Activated CD4-positive, alpha-beta T cell treated with anti-CD3 and anti-CD28 coated beads, Interleukin-2, amount 50 U/mL, for 16 hours (primary cell): ENCODE results near the gene DDX52.
"Not testable (repeated sequence)": the region's sequence is repeated elsewhere in the genome, so short reads cannot be mapped to it uniquely, and the experiment has no call there.

Experiments
- DNase-seq: peaks from one replicate; pipeline ENCODE4 v3.0.0-alpha.2; 2020

Gene DDX52

DNA sequence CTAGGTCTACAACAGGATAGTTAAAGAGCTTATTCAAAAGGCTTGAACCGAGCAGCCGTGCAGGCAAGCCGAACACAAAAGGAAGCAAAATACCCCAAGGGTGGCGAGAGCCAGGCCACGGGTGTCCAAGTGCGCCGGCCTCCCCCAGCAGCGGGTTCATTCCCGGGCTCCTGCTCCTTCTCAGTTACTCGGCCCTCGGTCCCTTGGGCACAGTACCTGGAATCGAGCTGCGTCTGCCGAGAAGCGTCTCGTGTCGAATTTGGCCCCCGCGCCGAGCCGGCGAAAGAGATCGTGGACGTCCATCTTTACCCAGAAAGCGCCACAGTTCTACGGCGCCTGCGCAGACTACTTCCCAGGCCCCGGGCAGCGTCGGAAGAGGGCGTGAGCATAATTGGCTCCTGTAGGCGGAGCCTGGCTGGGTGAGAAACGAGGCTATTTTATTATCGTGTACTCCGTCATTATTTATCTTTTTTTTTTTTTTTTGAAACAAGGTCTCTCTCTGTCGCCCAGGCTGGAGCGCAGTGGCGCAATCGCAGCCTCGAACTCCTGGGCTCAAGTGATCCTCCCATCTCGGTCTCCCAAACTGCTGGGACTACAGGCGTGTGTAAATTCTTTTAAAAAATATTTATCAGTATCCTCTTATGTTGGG, at the start of gene DDX52:
Gene DDX52, minus strand, starts transcription at position 329 of the 649 bp plus-strand sequence. Its CDS starts 26 bp downstream, at position 303.
- DNase-seq = peak; percentile 92

DNA sequence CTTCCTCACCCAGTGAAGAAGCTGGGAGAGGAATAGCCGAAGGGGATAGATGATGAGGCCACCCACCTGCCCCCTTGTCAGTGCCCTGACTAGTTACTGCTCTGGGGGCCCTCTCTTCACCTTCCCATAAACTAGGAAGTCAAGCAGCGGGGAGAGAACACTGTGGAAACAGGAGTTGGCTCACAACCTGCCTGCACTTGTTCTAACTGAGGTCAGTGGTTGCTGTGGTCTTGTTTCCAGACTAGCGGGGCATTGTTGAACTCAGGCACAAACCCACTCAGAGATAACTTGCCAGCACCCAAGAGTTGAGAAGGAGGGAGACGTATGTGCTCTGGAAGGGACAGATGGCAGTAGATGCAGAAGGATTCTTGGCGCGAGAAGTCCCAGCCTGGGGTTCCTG, 48.6 kb upstream of the DDX52 start:
- DNase-seq = no peak

GRCh38 chr17:37689317-37689716, 46.1 kb upstream of the DDX52 start:
- no peak for DNase-seq

- DNase-seq = no peak
These were observed 40.3 kb upstream of the DDX52 start for GRCh38 chr17:37683454-37683984.

DNA sequence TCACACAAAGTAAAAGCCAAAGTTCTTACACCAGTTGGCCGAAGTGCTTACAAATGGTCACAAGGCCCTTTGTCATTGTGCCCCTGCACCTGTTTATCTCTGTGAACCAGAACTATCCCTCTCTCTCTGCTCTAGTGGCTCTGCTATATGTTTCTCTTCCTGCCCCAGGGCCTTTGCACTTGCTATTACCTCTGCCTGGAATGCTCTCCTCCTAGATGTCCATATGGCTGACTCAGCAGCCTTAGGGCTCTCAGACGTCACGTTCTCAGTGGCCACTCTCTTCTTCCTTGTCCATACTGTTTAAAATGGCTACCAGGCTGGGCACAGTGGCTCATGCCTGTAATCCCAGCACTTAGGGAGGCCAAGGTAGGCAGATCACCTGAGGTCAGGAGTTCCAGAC, 38.8 kb upstream of the DDX52 start:
- DNase-seq = no peak

GRCh38 chr17:37679995-37680394, 36.7 kb upstream of the DDX52 start:
- DNase-seq = not testable (repeated sequence)

DNA sequence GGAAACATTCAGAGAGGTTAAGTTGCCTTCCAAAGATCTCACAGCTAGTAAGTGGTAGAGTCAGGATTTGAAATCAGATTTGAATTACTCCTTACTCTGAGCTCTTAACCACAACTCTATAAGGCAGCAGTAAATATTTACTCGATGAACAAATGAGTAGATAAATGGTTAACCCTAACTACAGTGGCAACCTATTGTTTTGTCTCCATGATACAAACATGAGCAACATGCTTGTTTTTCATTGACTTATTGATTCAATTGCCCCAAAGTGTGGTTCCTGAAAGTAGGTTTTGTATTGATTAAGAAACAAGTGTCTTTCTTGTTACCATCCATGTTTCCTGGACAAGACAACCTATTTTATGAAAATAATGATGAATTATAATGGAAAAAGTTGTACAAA, 34.8 kb upstream of the DDX52 start:
- no peak for DNase-seq

GRCh38 chr17:37677021-37677420, 33.8 kb upstream of the DDX52 start:
- DNase-seq = no peak

- no peak for DNase-seq
These were observed 33.1 kb upstream of the DDX52 start for GRCh38 chr17:37676115-37676925.

DNA sequence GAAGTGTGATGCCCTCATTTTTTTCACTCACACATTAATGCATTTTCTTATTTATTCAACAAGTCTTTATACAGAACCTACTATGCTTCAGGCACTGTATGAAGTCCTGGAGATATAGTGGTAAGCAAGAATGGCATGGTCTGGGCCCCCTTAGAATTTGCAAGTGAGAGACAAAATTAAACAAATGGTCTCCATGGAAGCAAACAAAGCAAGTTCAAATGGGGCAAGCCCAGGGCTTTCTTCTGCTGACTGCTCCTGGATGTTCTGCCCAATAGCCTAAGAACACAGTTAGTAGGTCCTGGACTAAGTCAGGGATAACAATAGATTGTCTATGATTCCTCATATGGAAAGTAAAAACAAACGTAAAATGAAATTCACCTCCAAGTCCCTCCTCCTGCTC, 31.3 kb upstream of the DDX52 start:
- DNase-seq = no peak

- no peak for DNase-seq
These were observed 30.1 kb upstream of the DDX52 start for GRCh38 chr17:37673386-37673785.

DNA sequence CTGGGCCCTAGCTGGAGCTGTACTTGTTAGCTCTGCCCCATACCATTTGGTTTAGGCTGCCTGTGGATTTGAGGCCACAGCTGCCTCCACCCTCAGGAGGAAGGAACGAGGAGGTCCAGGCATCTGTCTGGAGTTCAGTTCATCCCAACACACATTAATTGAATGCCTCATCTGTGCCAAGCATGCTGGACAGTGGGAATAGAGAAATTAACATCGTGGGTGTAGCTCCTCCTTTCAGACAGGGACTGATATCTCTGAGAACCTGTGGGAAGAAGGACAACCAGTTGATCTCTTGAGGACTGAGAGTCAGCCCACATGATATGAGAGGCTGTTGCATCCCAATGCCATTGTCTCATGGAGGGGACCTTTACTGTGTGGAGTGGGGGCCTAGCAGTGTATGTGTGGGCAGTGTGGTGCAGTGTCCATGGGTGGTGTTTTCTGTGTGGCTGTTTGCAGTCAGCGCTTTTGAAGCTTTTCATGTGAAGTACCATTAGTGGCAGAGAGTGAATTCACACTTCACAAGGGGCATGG, 29.4 kb upstream of the DDX52 start:
- no peak for DNase-seq

DNA sequence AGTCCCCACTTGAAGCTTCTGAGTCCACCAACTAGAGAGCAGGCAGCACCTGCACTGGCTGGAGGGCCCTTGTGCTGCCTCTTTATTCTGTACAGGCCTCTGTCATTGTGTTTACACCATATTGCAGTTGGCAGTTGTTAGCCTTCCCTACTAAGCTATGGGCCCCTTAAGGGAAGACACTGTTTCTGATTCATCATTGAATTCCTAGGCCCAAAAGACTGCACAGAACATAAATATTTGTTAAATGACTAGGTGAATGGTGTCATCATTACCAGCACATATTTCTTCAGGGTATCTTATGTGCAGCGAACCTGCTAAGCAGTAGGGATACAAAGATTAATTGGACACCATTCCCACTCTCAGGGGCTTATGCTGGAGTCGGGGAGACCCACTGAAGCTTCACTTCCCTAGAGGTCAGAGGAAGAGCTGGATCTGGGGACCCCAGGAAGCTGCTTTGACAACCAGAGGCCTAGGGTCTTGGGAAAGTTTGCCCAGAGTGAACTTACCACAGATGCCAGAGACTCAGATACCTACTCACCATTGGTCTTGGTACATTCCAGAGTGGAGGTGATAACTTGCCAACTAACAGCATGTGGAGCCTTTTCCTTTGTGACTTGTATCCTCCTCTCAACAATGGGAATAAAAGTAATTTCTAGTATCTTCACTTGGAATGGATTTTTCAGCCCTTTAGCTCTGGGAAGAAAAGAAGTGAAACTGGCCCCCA, 28.7 kb upstream of the DDX52 start:
- DNase-seq = no peak

DNA sequence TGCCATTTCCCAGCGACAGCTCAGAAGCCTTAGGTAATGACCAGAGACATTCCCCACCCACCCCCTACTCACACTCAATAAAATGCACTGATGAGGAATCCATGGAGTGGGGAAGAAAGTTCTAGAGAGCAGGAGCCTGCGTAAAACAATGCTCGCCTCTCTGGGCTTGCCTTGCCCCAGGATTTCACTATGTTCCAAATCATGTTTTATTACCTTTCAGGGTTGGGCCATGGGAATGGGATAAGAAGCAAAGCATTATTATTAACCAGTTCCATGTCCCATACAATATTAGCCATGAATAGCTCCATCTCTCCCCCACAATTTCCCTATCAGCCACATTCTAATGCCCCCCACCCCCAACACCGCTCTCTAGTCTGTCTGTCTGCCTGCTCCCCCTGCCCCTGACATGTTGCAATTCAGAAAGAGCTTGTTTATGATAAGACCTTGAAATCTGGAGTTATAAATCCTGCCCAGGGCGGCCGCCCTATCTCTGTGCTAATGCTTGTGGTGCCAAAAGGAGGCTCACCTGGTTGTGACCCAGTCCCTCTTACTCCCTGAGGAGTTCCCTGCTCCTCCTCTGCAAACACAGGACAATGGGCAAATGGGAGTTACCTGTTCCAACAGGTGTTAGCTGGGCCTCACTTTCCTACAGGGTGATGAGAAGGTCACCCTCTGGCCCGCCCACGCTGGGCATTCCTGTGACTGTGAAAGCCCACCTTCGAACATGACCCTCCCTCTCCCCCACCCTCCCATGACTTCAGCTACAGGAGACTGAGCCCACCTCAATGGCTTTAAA, 28.0 kb upstream of the DDX52 start:
- no peak for DNase-seq

DNA sequence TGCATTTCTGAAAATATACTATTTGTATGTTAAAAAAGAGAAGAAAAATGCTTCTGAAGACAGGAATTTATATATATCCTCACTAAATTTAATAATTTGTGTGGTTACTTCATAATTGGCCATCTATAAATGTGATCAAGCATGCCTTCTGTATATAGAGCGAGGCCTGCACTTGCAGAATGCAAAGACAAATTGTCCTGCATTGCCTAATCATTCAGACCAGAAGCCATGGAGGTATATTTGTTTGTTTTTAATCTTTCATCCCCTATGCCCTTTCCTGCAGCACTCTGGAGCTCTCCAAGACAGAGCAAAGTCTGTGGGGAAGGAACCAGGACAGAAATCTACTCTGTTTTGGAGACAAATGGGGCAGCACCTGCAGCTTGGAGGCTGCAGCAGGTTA, 23.8 kb upstream of the DDX52 start:
- DNase-seq = no peak

DNA sequence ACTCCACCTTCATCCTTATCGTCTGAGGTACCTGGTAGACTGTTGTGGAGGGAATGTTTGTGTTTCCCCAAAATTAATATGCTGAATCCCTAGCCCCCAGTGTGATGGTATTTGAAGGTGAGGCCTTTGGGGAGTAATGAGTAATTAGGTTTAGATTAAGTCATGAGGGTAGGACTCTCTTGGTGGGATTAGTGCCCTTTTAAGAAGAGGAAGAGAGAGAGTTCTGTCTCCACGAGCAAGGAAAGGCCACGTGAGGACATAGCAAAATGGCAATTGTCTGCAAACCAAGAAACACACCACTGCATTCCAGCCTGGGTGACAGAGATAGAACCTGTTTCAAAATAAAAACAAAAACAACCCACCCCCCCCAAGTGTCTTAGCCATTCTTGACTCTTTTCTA, 21.0 kb upstream of the DDX52 start:
- DNase-seq = no peak

DNA sequence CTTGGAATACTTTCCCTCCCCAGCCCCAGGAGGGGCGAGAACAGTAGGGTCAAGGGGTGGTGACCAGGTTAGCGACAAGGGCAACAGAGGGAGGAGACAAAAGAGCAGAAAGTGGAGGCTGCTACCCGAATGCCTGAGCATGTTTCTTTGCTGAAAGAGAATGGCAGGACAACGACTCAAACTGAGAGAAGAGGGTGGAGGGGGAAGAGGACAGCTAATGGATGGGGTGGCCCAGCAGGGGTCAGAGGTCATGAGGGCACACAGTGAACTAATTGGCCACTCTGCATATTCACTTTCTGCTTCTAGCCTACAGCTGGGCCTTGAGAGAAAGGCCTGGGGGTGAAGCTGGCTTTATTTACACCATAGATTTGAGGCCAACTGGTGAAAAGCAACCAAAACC, 19.1 kb upstream of the DDX52 start:
- DNase-seq = no peak

- no peak for DNase-seq
These were observed 18.3 kb upstream of the DDX52 start for GRCh38 chr17:37661400-37662014.

DNA sequence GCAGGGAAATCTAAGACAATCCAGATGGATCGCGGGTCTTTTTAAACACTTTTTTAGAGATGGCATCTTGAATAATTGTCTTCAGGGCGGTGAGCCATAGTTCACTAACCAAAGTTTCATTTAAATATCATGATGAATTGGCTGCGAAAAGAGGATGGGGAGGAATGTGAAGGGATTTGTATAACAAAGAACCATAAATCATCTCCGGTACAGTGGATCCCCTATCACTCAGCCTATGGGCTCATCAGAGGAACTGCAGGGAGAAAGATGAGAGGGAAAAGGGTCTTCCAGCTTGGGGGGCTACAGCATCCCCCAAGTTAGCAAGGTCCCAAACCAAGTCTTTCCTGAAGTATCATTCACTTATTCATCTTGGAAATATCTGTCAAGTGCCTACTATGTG, 16.7 kb upstream of the DDX52 start:
- no peak for DNase-seq

DNA sequence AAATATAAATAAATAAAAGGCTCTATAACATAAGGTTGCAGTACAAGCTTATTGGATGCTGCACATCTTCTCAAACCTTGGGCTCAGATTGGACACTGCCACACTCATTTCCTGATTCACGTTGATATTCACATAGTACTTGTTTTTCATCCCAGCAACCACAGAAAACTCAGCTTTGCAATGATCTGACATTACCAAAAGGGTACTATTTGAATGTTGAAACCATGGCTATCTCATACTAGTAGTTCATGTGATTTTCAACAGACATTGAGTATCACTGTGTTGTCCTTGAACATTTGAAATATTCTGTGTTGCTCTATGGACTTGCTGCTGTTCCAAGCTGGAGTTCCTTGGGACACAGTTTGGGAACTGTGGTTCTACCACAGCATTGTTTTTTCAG, 14.0 kb upstream of the DDX52 start:
- no peak for DNase-seq

- DNase-seq = no peak
These were observed 8.6 kb upstream of the DDX52 start for GRCh38 chr17:37651849-37652248.

GRCh38 chr17:37650419-37651003, 7.3 kb upstream of the DDX52 start:
- DNase-seq = no peak
